Mesodermal cell (in vitro differentiated cells): Measurements from ENCODE around the gene FCGBP.

Source experiments
- H3K27ac ChIP-seq: 2 replicates; pipeline ENCODE4 v1.7.0; 2013; ENCODE audit warnings: mild to moderate bottlenecking, low read depth, low read length, moderate library complexity; ENCODE audit not compliant: severe bottlenecking
- H3K36me3 ChIP-seq: 2 replicates; pipeline ENCODE4 v1.7.1; 2013; ENCODE audit warnings: mild to moderate bottlenecking, low read length, moderate library complexity; ENCODE audit not compliant: control insufficient read depth, insufficient read depth
- H3K4me1 ChIP-seq: one replicate; pipeline ENCODE4 v1.7.1; 2013; ENCODE audit warnings: mild to moderate bottlenecking, low read length; ENCODE audit not compliant: insufficient read depth, control insufficient read depth, poor library complexity, severe bottlenecking
- H3K4me3 ChIP-seq: 2 replicates; pipeline ENCODE4 v1.7.0; 2013; ENCODE audit warnings: low read length, control low read depth, mild to moderate bottlenecking; ENCODE audit not compliant: insufficient read depth, poor library complexity, severe bottlenecking; ENCODE audit errors: extremely low read depth
- H3K9me3 ChIP-seq: 2 replicates; pipeline ENCODE4 v1.7.1; 2013; ENCODE audit warnings: mild to moderate bottlenecking, low read length, moderate library complexity; ENCODE audit not compliant: control insufficient read depth
- WGBS, 2 experiments: methylation state at CpG; one replicate each; pipeline ENCODE4 v1.1.5; 2013; ENCODE audit warnings: missing lambda C conversion rate in 2 of 2; ENCODE audit not compliant: insufficient coverage in 2 of 2; 5-methylcytosine and 5-hydroxymethylcytosine counted together

Gene FCGBP

GRCh38 chr19:39935364-39935661 lies 879 bp upstream of the FCGBP start:
- Histone ChIP-seq H3K4me3 (no peak overlapping the region), H3K4me1 (no peaks in the 10 kb centered on the region), H3K27ac (no peak overlapping the region), H3K9me3 (no peaks in the 10 kb centered on the region), H3K36me3 (no peaks in the 10 kb centered on the region)
- WGBS, 2 experiments: 90 to 95% methylated on average over 2 to 5 of the region's 5 CpGs

- Histone ChIP-seq H3K27ac (no peak overlapping the region), H3K36me3 (no peaks in the 10 kb centered on the region), H3K4me3 (no peak overlapping the region), H3K4me1 (no peaks in the 10 kb centered on the region), H3K9me3 (no peaks in the 10 kb centered on the region)
- 82 to 83% methylated on average over 2 of the region's 3 CpGs for WGBS, 2 experiments
Observed at GRCh38 chr19:39929750-39930149, 4.7 kb downstream of the FCGBP start.

GRCh38 chr19:39928357-39928725 lies 6.1 kb downstream of the FCGBP start:
- Histone ChIP-seq H3K27ac (no peak overlapping the region), H3K36me3 (no peaks in the 10 kb centered on the region), H3K4me1 (no peaks in the 10 kb centered on the region), H3K9me3 (no peaks in the 10 kb centered on the region), H3K4me3 (no peak overlapping the region)
- WGBS, 2 experiments: 100% methylated on average over 1 of the region's 3 CpGs; no CpG with 5 or more reads in 1 of the 2 experiments

- Histone ChIP-seq H3K9me3 (no peaks in the 10 kb centered on the region), H3K4me3 (no peak overlapping the region), H3K27ac (no peak overlapping the region), H3K36me3 (no peaks in the 10 kb centered on the region), H3K4me1 (no peaks in the 10 kb centered on the region)
- WGBS, 2 experiments: 92 to 95% methylated on average over 21 to 23 of the region's 23 CpGs
Observed at GRCh38 chr19:39927524-39928356, 6.7 kb downstream of the FCGBP start.

GRCh38 chr19:39927076-39927475 lies 7.4 kb downstream of the FCGBP start:
- Histone ChIP-seq H3K4me1 (no peaks in the 10 kb centered on the region), H3K9me3 (no peaks in the 10 kb centered on the region), H3K4me3 (no peak overlapping the region), H3K27ac (no peak overlapping the region), H3K36me3 (no peaks in the 10 kb centered on the region)
- 92 to 93% methylated on average over 10 to 11 of the region's 11 CpGs for WGBS, 2 experiments

- H3K27ac ChIP-seq: no peak overlapping the region
- H3K4me1 ChIP-seq: no peaks in the 10 kb centered on the region
- 87 to 96% methylated on average over 5 to 6 of the region's 8 CpGs for WGBS, 2 experiments
- H3K9me3 ChIP-seq: no peaks in the 10 kb centered on the region
- no peak overlapping the region for H3K4me3 ChIP-seq
- no peaks in the 10 kb centered on the region for H3K36me3 ChIP-seq
Observed at GRCh38 chr19:39926170-39926760, 8.2 kb downstream of the FCGBP start.

DNA sequence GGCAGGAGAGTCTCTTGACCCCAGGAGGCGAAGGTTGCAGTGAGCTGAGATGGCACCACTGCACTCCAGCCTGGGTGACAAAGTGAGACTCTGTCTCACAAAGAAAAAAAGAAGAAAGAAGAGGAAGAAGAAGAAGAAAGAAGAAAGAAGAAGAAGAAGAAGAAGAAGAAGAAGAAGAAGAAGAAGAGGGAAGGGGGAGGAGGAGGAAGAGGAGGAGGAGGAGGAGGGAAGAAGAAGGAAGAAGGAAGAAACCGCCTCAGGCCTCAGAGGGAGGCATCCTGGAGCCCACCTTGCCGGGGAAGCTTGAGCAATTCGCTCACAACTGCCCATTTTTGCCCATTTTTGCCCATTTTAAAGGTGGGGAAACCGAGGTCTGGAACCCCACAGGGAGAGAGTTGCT lies 9.5 kb downstream of the FCGBP start:
- WGBS, 2 experiments: 80 to 88% methylated on average over 4 to 5 of the region's 5 CpGs
- Histone ChIP-seq H3K27ac (no peak overlapping the region), H3K4me1 (no peaks in the 10 kb centered on the region), H3K36me3 (no peaks in the 10 kb centered on the region), H3K9me3 (no peaks in the 10 kb centered on the region), H3K4me3 (no peak overlapping the region)

DNA sequence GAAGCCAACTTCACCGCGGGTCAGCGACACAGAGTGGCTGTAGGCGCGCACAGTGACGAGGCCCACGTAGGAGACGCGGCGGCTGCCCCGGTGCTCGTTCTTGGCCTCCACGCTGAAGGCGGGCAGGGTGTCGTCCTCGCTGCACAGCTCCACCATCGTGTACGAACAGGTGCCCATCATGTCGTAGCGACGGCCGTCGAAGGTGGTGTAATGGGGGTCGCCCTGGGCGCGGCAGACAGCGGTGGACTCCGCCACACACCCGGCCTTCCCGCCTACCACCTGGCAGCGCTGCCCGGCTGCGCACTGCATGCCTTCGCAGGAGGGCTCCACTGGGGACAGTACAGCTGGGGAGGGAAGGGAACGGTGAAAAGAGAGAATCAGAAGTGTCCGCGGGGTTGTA lies 10.0 kb downstream of the FCGBP start:
- Histone ChIP-seq H3K9me3 (no peaks in the 10 kb centered on the region), H3K4me1 (no peaks in the 10 kb centered on the region), H3K36me3 (no peaks in the 10 kb centered on the region), H3K4me3 (no peak overlapping the region), H3K27ac (no peak overlapping the region)
- 95 to 97% methylated on average over 34 to 35 of the region's 37 CpGs for WGBS, 2 experiments

- H3K27ac ChIP-seq: no peak overlapping the region
- H3K4me1 ChIP-seq: no peaks in the 10 kb centered on the region
- no peak overlapping the region for H3K4me3 ChIP-seq
- H3K9me3 ChIP-seq: no peaks in the 10 kb centered on the region
- 67% methylated on average over 1 of the region's 4 CpGs; no CpG with 5 or more reads in 1 of the 2 experiments for WGBS, 2 experiments
- H3K36me3 ChIP-seq: no peaks in the 10 kb centered on the region
Observed at GRCh38 chr19:39923862-39924261, 10.6 kb downstream of the FCGBP start.

- Histone ChIP-seq H3K36me3 (no peaks in the 10 kb centered on the region), H3K9me3 (no peaks in the 10 kb centered on the region), H3K4me3 (no peak overlapping the region), H3K27ac (no peak overlapping the region), H3K4me1 (no peaks in the 10 kb centered on the region)
- 87 to 94% methylated on average over 5 to 6 of the region's 6 CpGs for WGBS, 2 experiments
Observed at GRCh38 chr19:39919976-39920375, 14.5 kb downstream of the FCGBP start.

DNA sequence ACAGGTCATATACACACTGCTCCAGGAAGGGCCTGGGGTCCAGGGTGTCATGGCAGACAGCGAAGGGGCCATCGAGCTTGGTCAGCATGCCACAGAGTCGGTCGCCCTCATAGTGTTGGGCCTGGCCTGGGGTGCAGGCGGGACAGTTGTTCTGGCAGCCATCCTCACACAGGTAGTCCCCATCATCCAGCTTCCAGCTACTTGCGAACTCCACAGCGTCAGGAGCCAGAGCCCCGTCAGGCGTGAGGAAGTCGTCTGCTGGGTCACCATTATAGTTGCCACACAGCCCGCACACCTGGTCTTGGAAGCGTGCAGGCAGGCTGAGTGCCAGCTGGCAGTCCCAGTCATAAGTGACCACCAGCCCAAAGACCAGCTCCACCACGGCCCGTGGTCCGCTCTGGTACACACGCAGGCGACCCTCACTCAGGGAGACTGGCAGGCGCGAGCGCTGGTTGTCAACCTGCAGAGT lies 16.2 kb downstream of the FCGBP start:
- H3K27ac ChIP-seq: no peak overlapping the region
- WGBS, 2 experiments: 92 to 98% methylated on average over 16 to 20 of the region's 20 CpGs
- no peaks in the 10 kb centered on the region for H3K36me3 ChIP-seq
- H3K9me3 ChIP-seq: no peaks in the 10 kb centered on the region
- H3K4me3 ChIP-seq: no peak overlapping the region
- no peaks in the 10 kb centered on the region for H3K4me1 ChIP-seq
